Skeletal muscle cell (primary cell): ENCODE measurements around the gene ZSWIM9.

ENCODE experiments used
- DNase-seq: peaks from one replicate; pipeline ENCODE4 v3.0.0-alpha.2; 2010; ENCODE audit warnings: low read depth
- H3K4me3 ChIP-seq: 2 replicates; pipeline ENCODE4 v1.5.1; 2011; ENCODE audit warnings: low read depth, mild to moderate bottlenecking, control low read depth, low read length, moderate library complexity

The ZSWIM9 gene

DNA sequence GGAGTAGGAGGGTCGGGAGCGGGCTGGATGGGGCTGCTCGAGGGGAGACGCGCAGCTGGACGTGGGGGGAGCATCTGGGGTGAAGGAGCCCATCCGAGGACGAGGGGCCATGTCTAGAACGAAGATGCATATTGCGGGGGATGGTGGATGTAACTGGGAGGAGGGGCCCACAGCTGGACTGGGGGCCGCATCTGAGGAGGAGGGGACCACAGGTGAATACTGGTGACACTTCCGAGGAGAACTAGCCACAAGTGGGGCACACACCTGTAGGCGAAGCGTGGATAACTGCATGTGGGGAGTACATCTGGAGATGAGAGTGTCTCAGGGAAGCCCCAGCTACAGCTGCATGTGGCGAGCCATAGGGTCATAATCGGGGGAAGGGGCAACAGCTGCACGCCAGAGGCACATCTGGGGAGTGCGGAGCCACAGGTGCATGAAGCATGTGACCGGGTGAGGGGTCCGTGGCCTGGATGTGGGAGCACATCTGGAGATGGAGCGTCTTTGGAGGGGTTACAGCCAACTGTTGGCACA is 402 bp downstream of the ZSWIM9 start:
- H3K4me3 ChIP-seq, result peak overlapping the region; percentile 94
- no peak for DNase-seq

DNA sequence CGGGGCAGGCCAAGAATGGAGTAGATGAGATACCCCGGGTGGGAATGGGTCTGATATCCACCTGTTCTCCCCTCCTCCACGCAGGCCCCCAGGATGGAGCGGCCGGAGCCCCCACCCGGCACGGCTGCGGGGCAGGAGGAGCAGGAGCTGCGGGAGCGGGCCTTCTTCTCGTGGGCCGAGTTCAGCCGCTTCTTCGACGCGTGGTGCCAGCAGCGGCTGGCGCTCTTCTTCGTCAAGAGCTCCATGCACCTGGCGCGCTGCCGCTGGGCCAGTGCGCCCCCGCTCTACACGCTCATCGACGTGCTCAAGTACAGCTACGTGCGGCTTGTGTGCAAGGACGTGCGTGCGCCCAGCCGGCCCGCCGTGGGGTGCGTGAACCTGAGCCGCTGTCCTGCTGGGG is 1.2 kb downstream of the ZSWIM9 start:
- DNase-seq, result no peak
- H3K4me3 ChIP-seq, result no peak overlapping the region

DNA sequence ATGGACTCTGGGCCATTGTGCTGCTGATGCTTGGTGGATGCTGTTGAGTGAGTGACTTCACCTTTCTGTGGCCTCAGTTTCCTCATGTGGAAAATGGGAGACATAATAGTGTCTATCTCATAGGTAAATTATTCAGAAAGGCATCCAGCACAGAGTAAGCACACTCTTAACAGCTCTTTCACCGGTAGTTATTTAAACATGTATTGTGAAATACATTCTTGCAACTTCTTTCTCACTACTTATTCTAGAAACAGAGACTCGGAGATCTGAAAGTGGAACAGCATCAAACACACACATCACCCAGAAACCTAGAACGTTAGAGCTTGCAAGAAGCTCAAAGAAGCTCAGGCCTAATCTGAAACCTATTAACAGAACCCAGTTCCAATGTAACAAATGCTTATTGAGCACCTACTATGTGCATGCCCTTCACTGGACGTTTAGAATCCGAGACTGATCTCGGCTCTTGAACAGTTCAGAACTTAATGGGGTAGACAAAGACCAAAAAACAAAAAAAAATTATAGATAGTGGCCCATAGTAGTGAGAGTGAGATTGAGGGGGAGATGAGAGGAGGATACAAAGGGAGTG is 4.1 kb downstream of the ZSWIM9 start:
- no peak overlapping the region for H3K4me3 ChIP-seq
- no peak for DNase-seq

DNA sequence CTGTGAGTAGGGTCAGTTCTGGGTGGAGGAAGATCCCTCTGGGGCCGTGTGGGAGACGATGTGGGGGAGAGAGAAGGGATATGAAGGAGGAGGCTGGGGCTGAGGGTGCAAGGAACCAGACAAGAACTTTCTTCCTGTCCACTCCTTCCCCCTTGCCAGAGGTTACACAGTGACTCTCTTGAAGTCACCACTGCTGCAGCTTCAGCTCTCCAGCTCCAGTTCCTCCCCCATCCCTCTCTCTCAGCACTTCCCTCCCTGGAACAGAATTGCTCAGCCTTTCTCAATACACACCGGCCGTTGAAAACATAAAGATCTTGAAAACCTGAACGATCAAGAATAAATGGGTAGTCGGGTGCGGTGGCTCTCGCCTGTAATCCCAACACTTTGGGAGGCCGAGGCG is 5.1 kb downstream of the ZSWIM9 start:
- no peak for DNase-seq
- H3K4me3 ChIP-seq, result no peak overlapping the region

DNA sequence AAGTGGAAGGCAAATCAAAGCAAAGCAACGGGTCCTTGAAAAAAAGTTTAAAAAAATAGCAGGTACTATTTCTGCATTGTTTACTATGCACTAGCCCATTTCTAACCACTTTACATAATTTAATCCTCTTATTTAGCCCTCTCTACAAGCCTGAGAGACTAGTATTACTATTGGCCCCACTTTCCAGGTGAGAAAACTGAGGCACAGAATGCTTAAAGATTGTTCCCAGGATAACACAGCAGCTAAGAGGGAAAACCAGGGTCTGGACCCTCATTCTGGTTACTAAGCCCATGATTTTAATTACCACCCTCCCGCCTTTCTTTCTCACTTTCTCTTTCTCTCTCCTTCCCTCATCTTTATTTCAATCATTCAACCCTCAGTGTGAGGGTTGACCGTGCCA is 5.7 kb downstream of the ZSWIM9 start:
- H3K4me3 ChIP-seq, result no peak overlapping the region
- DNase-seq, result no peak

DNA sequence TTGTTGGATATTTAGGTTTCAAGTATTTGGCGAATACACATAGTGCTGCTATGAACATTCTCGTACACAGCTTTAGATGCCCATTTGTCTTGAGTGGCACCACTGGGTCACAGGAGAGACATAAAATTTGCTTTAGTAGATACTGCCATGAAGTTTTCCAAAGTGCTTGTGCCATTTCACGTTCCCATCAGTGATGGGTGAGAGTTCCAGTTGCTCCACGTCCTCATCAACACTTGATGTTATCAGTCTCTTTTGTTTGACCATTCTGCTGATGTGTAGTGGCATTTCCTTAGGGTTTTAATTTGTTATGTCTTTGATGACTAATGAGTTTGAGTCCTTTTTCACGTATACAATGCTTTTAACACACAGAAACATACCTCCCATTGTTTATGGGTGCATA is 11.0 kb downstream of the ZSWIM9 start:
- H3K4me3 ChIP-seq, result no peak overlapping the region
- DNase-seq, result no peak

DNA sequence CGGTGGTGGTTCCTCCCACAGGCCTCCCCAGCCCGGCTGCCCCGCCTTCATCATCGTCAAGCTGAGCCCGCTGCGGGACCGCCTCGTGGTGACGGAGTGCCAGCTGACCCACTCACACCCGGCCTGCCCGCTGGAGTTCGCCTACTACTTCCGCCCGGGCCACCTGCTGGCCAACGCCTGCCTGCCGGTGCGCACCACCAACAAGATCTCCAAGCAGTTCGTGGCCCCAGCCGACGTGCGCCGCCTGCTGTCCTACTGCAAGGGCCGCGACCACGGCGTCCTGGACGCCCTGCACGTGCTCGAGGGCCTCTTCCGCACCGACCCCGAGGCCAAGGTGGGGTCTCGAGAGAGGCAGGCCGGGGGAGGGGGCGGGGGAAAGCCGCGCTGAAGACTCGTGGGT is 12.0 kb downstream of the ZSWIM9 start:
- no peak for DNase-seq
- H3K4me3 ChIP-seq, result no peak overlapping the region

DNA sequence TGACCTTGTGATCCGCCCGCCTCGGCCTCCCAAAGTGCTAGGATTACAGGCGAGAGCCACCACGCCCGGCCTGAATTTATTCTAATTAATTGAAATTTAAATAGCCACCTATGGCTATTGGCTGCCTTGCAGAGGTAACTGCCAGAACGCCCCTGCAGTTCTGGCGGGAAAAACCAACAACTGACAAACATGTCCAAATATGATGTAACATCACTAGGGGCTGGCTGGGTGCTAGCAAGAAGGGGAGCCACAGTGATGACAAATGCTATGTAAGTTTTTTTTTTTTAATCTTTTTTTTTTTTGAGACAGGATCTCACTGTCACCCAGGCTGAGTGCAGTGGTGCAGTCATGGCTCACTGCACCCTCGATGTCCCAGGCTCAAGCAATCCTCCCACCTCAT is 12.9 kb downstream of the ZSWIM9 start:
- DNase-seq, result no peak
- H3K4me3 ChIP-seq, result no peak overlapping the region

DNA sequence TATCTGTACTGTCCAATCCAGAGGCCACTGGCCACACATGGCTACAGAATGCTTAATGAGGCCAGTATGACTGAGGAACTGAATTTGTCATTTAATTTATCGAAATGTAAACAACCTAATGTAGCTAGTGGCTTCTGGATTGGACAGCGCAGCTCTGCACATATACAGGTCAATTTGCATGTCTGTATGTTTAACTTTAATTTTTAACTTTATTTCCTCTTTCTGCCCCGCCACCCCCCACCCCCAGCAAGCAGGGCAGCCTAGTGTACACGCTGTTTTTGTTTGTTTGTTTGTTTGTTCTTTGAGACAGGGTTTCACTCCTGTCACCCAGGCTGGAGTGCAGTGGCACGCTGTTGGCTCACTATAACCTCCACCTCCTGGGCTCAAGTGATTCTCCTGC is 15.5 kb downstream of the ZSWIM9 start:
- DNase-seq, result no peak
- no peak overlapping the region for H3K4me3 ChIP-seq

DNA sequence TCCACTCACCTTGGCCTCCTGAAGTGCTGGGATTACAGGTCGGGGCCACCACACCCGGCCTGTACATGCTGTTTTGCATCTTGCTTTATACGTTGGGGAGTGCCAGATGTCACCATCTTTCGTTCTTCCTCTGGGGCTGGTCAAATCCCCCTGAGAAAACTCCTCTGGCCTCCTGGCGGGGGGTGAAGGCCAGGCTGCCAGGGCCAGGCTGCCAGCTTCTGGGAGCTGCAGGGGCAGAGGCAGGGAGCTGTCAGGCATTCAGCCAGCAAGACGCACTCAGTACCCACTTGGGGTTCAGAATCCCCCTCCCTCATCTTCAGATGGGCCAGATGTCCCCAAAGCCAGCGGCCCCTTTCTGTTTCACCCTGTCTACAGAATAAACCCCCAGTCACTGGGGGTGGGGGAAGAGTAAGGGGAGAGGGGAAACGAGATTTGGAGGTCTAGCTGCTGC is 16.1 kb downstream of the ZSWIM9 start:
- no peak overlapping the region for H3K4me3 ChIP-seq
- DNase-seq, result no peak

DNA sequence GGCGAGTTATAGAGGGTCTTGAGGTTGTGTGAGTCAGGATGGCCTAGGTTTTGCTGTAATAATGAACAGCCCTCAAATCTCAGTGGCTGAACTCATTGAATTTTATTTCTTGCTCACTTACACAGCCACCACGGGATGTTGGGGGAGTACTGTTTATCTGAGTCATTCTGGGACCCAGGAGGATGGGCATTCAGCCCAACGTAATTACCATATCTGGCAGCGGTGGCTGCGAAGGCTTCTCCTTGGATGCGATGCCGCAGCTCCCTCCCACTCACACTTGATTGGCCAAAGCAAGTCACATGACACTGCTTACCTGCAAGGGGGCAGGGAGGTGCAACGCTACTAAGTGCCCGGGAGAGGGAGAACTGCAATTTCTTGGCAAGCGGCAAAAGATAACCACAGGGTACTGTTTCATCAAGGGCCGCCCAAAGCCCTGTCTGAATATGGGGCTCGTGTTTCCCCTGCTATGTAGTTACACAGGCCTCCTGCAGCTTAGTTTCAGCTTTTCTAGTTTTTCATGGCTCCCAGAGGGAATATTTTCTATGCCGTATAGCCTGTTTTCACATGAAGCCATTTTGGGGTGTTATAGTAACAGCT is 19.9 kb downstream of the ZSWIM9 start:
- H3K4me3 ChIP-seq, result no peak overlapping the region
- no peak for DNase-seq

DNA sequence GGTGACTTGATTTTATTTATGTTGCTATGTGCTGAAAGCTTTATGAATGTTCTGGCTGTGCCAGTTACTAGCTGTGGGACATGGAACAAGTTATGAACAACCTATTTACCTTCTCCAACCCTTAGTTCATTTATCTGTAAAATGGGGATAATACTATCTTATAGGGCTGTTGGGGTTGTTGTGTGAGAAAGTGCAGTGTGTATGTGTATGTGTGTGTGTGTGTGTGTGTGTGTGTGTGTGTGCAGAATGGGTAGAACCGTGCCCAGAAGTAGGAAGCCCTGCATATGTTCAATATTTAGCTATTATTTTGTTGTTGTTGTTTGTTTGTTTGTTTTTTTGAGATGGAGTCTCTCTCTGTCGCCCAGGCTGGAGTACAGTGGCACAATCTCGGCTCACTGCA is 20.4 kb downstream of the ZSWIM9 start:
- no peak overlapping the region for H3K4me3 ChIP-seq
- no peak for DNase-seq

DNA sequence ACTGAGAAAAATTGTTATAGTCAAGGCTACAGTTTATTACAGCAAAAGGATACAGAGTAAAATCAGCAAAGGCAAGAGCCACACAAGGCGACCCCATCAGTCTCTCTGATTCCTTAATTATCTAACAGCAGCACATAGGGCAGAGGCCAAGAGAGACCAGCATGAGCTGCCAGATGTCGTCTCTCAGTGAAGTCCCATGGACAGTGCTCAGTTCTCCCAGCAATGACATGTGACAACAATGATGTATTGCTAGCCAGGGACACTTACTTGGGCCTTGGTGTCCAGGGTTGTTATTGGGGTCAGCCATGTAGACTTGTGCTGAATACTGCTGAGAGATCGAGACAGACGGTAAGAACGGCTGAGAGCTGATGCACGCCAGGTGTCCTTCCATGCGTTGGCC is 22.3 kb downstream of the ZSWIM9 start:
- H3K4me3 ChIP-seq, result no peak overlapping the region
- DNase-seq, result no peak

DNA sequence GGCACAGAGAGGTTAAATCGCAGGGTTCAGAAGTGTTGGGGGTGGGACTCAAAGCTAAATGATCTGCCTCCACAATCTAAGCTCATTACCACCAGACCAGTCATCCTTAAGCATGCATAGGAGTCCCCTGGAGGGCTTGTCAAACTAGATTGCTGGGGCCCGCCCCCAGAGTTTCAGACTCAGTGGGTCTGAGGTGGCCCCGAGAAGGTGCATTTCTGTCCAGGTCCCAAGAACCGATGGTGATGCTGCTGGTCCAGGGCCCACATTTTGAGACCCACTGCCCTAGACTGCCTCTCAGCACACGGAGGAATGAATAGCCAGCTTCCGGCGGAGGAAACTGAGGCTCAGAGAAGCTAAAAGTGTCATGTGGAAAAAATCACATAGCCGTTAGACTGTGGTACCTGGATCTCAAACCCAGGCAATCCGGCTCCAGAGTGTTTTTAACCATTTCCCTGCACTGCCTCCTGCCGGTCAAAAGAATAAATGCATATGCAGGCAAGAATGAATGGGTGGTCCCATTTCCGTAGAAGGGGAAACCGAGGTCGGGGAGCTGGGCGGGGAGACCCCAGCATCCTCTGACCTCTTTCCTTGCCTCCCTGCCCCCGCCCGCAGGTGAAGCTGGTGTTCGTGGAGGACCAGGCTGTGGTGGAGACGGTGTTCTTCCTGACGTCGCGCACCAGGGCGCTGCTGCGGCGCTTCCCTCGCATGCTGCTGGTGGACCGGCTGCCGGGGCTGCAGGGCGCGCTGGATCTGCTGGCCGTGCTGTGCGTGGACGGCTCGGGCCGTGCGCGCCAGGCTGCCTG is 23.8 kb downstream of the ZSWIM9 start:
- DNase-seq, result no peak

DNA sequence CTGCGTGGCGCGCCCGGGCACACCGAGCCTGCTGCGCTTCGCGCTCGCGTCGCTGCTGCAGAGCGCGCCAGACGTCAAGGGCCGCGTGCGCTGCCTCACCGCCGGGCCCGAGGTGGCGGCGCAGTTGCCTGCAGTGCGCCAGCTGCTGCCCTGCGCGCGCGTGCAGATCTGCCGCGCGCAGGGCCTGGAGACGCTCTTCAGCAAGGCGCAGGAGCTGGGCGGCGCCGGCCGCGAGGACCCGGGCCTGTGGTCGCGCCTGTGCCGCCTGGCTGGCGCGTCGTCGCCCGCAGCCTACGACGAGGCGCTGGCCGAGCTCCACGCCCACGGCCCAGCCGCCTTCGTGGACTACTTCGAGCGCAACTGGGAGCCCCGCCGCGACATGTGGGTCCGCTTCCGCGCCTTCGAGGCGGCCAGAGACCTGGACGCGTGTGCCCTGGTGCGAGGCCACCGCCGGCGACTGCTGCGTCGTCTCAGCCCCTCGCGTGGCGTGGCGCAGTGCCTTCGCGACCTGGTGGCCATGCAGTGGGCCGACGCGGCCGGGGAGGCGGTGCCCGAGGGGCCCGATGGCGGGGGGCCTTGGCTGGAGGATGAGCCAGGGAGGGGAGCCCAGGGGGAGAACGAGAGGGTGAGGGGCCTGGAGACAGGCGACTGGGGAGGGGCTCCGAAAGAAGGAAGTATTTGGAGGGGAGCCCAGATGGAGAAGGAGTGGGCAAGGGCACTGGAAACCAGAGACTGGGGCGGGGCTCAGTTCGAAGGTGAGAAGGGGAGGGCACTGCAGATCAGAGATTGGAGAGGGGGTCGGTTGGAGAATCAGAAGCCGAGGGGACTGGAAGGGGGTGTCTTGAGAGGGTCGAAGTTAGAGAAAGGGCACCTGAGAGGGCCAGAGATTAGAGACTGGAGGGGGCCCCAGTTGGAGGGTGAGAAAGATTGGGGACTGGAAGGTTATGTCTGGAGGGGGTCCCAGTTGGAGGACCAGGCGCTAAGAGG is 24.7 kb downstream of the ZSWIM9 start:
- DNase-seq, result no peak
- H3K4me3 ChIP-seq, result no peak overlapping the region

More for the DNA sequence above, 23.8 kb downstream of the ZSWIM9 start:
- no peak overlapping the region for H3K4me3 ChIP-seq

DNA sequence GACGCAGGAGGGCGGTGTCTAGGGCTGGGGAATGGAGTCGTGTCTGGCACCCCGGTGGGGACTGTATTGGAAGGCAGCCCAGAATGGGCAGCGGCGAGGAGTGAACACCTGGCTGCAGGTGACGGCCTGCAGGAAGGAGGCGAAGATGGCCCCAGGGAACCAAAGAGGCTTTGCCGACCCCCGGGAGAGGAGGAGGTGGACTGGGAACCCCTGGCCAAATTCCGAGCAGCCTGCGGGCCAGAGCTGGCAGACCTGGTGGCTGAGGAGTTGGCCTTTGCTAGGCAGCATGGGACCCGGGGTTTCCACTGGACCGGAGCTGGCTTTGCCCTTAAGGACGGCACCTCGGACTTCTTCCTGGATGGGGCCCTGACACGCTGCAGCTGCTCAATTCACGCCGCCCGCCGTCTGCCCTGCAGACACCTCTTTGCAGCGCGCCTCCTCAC is 25.9 kb downstream of the ZSWIM9 start:
- DNase-seq, result no peak
- H3K4me3 ChIP-seq, result no peak overlapping the region

DNA sequence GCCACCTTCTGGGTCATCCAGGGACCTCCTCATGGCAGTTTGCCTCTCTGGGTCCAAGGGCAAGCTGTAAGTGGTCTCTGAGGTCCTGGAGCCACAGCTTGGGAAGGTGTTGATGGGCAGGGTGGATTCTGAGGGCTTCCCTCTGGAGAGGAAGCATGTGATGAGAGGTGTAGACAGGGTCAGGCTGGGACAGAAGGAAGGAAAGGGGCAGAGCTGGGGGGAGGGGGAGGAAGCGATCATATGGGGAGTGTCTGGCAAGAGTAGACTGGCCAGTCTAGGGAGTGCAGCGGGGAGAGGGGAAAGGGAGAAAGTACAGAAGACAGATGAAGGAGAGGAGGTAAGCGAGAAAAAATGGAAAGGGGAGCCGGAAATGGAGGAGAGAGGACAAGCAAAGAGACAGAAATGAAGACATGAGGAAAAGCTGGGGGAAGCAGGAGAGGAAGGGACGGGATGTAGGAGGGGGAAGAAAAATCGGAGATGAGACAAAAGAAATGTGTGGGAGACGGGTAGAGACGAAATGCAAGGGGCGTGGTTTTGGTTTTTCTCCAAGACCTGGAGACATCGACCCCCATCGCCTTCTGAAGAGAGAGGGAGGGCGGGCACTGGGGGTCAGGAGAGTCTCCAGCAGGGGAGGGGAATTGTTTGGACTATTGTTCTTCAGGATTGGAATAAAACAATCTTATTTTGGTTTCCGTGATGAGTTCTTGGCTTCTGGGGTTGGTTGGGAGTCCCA is 26.6 kb downstream of the ZSWIM9 start:
- no peak overlapping the region for H3K4me3 ChIP-seq
- DNase-seq, result no peak

DNA sequence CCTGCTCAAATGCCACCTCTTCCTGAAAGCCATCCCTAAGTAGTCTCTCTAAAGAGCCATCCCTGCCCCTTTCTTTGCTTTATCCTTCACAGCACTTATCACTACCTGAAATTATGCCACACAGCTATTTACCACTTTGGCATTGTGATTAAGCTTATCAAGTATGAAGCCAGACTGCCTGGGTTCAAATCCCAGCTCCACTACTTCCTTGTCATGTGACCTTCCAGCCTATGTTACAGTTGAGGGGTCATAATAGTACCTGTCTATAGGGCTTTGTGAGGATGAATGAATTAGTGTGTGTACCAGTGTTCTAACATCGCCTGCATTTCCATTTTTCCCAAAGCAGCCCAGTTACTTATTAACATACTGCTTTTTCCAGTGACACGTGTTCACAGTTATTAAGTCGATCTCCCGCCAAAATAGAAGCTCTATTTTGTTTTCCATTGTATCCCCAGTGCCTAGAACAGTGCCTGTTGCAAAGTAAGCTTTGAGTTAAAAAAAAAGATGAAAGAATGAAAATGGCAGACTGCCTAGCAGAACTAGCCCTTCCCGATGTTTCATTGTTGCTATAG is 32.8 kb downstream of the ZSWIM9 start:
- no peak for DNase-seq
- H3K4me3 ChIP-seq, result peak overlapping the region; percentile 94
